DMS53 treated with DMSO at 0.1 percent for 48 hours (cell line): ENCODE data around the gene FXYD6.

Experiments
- DNase-seq: peaks from one replicate; lab custom pipeline; 2025; ENCODE audit not compliant: unreplicated experiment; lab: John Stamatoyannopoulos, UW

FXYD6 gene

DNA sequence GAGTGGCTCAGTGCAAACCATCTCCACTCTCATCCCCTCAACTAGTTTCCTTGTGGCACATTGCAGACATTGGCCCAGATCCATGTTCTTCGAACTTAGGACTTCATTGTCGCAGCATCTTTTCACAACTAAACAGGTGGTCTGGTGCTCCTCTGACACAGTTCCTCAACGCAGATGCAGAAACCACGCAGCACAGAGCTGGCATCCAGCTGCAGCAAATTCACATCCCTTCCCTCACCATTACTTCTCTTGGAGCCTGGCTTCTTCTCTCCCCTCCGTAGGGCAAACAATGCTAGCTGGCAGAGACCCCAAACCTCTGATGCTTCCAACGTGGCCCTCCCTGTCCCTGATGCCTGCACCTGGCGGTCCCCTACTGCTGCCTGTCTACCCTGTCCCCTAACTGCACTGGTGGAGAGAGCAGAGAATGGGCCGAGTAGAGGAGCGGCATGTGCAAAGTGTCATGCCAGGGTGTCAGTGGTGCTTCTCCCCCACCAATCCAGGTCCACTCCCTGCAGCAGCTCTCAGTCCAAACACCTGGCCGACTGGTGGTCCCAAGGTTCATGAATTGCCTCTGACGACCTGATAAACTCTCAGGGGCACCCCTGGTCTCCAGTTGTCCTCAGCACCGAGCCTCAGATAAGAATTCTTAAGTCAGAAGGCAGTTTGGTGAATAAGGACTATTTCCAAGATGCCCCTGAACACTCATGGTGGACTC is 34.6 kb upstream of the FXYD6 start:
- DNase-seq, result no peak

DNA sequence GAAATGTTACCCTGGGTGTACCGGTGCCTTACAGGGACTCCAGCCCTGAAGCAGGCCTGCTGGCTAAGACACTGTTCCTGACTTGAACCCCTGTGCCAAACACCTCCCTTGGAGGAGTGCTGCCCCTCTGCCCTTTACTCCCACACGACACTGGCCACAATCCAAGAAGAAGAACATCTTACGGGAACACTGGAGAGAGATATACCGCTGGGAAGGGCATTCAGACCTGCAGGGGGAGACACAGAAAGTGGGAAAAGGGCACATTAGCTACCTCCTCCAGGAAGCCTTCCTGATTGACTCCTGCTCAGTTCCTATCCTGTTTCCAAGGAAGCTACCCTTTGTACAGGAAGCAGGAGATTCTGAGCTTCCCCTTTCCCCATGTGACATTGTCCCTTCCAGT is 34.1 kb upstream of the FXYD6 start:
- DNase-seq, result no peak

DNA sequence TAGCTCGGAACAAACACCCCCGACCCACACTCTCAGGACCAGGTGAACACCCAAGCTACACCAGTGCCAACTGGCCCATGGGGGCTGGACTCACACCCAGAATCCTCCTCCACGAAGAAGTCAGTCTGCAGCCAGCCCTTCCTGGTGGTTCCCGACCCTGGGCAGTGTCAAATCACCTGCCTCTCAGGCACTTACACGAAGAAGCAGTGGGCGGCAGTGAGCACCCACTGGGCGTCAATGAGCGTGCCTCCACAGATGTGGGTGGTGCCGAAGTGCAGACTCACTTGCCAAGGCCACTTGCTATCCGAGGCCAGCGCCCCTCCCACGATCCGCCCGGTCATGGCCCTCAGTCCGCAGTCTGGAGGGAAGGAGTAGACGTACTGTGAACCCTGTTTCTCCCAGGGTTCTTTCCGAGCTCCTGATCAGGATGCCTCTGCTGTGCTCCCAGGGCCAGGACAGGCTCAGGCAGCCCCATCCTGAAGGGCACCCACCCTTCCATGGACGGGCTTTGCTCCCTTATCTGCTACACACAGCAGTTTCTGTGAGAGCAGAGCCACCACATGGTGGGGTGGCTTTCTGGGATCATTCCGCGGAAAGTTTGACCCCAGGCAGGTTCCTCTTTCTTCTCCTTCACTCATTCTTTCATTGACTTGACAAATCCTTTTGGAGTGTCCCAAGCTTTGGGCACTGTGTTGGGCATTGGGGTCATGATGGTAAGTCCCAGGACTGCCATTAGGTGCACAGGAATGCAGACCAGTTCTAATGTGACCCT is 33.3 kb upstream of the FXYD6 start:
- DNase-seq, result no peak

DNA sequence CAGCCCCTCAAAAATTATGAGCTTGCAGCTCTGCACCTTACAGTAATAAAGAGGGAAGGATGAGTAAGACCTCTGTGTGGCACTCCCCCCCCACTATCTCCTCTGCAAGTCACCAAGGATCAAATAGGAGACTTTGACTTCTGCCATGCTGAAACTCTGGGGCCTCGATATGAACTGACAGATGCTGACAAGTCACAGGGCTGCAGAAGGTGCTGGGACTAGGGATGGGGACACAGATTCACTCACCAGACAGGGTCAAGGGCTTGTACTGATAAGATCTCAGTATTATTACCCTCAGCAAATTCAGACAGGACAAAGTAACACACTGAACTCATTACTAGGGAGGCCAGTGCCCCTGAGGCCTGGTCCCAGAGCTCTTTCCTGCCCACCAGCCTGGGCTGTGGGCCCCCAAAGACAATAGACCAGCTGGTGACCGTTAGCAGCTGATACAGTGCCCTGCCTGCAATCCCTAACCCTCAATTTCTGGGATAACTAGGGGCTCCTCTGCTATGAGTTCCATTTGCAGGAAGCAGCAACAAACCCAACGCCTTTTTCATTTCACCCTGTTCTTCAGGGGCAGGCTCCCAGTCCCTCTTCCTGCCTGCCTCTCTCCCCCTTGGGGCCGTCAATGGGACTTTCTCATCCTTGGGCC is 32.6 kb upstream of the FXYD6 start:
- no peak for DNase-seq

DNA sequence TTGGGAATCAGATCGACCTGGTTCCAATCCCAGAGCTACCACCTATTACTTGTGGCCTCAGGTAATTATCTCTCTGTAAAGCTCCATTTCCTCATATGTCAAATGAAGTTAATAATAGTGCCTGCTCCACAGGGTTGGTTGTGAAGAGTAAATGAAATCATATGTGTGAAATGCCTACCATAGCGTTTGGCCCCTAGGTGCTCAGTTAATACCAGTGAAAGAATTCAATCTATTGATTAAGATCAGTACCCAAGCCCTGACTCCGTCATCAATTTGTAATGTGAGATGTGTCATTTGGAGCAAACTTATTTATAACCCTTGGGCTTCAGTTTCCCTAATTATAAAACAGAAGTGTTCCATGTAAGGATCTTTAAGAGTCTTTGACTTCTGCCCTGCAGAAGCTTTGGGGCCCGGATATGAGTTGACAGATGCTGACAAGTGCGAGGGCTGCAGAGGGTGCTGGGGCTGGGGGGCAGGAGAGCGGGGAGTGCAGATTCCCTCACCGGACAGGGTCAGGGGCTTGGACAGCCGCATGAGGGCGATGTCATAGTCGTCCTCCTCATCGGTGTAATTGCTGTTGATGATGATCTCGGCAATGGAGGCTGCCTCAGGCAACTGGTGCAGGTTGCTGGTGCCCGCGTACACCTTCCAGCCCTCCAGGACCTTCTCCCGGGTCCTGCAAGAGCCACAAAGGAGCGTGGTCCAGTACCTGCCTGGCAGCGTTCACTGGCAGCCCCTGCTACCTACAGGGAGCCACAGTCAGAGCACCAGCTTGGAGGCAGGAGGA is 31.8 kb upstream of the FXYD6 start:
- DNase-seq, result no peak

DNA sequence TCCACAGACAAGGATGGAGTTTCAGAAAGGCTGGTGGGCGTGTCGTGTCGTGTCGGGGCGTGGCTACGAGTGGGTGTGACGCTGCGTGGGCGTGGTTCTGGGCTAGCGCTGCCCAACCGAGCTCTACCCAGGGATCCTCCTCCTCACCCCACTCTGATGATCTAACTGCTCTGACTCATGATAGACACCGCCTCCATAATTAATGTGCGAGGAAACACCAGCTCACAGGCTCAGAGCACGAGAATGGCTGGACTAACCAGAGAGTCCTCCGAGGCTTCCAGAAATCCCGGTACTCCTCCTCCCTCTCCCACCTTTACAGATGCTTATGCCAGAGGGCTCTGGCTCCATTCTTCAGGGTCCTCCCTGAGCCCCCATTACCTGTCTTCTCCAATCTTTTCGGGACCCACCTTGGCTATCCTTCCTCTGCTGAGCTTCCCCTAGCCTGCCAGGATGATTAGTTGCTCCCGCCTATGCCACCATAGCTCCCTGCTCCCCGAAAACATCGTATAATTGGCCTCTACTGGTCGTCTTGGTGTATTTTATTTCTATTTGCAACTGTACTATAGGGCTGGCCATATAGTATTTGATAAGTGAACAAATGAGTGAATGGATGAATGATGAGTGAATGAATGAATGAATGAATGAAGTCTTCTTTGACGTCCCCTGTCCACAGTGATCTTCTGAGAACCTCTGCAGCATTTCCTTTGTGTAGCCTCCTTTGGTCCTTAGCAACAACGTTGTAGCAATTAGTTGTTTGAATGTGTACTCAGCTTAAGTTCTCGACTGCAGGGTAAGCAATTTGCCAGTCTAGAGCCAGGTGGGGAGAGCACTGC is 31.0 kb upstream of the FXYD6 start:
- DNase-seq, result peak; percentile 55

DNA sequence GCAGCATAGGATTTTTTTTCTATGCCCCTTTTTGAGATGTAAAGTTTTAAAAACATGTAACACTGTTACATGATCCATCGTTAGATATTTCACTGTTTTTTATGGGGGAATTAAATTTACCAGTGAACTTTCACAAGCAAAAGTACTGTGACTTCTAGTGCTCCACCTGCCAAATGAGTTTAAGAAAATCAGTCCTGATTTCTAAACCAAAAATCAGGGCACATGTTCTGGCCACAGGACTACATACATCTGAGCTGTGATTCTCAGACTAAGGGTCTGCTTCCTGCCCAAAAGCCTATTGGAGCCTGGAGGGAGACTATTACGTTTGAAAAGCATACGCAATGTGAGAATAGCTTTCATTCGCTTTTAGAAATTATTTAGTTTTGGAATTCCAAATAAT is 30.3 kb upstream of the FXYD6 start:
- no peak for DNase-seq

DNA sequence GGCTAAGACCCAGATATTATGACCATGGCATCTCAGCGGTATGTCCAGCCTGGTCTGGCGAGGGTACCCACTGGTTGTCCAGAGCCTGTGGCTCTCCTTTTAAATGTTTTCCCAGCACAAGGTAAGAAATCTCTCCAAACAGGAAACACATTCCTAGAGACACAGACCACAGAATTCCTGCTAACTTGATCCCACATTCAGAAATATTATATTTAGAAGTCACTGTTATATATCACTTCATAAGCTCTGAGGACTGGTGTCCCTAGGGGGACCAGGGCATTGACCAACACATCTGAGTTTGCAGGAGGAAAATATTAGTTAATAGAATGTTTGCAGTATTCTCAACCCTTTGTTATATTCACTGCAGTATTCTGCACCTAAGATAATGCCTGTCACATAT is 29.7 kb upstream of the FXYD6 start:
- no peak for DNase-seq

DNA sequence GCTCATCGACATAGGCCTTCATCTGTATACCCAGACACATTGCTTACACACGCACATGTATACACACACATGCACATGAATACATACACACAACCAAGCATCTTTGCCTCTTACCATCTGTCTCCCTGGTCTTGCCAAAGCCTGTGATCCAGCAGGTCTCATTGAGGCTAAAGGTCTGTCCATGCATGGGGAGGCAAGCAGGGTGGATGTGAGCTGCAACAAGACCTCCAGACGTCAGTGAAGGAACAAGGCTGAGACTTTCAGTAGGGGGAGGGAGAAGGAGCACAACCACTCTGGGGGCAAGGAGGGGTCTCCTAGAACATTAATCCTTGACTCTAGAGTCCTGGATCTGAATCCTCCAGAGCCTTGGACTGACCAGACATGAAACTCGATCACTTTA is 29.1 kb upstream of the FXYD6 start:
- DNase-seq, result no peak

DNA sequence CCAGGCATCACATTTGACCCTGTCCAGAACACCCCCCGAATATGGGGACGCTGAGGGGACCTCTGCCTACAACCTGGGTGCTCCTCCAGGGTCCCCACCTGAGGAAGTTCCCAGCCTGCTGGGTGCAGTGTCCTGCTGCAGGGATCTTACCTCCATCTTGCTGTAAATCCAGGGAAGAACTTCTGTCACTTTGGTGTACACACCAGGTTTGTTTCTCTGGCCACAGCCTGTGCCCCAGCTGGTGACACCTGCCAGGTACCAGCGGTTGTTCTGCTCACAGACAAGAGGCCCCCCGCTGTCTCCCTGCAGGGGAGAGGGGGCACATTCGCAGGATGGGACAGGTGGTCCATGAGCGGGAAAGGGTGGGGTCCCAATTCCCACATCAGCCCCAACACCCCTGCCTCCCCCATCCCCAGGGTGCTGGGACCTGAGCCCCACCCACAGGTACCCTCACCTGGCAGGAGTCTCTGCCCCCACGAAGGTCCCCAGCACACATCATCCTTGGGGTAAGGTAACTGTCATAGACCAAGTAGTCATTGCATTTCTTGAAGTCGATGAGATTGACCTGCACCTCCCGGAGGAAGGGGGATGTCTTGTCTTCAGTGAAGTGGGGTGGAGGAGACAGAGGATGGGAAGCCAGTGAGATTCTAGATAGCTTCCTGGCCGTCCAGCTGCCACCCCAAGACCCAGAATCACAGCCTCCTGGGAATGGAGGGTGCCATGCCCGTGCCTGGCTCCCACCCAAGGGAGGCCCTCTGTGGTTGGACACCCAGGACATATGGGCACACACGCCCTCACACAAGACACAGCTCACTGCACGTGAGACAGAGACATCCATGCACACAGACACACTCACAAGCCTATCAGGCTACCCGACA is 27.3 kb upstream of the FXYD6 start:
- DNase-seq, result no peak

DNA sequence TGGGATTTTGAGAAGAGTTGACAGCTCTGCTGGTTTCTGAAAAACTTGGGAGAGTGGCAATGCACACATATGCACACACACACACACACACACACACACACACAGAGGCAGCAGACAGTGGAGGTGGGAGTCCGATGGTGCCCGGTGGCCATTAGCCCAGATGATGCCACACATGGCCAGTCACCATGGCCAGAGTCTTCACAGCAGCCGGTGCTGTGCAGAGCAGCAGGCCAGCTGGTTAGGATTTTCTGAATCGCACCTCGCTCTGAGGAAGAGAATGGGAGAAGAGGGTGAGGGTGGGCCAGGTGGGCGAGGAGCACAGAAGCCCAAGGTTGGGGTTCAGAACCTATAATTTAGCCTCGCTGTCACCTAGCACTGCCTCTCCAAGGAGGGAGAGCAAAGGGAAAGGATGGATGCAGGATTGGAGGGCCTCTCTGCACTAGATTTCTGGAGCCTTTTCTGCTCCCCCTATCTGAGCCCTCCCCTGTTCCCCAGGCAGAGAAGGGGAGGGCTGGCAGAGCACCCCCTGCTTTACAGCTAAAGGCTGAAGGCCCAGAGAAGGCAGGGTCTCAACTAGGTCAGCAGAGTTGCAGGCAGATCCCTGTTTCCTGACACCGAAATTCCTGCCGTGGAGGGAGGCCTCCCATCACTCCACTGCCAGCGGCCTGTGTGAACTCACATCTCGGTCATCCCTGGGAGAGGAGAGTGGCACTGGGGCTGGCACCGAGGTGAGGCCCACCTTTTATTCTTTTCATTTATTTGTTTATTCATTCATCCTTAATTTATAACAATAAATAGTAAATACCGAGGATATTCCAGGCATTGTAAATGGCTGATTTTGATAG is 25.8 kb upstream of the FXYD6 start:
- DNase-seq, result no peak

DNA sequence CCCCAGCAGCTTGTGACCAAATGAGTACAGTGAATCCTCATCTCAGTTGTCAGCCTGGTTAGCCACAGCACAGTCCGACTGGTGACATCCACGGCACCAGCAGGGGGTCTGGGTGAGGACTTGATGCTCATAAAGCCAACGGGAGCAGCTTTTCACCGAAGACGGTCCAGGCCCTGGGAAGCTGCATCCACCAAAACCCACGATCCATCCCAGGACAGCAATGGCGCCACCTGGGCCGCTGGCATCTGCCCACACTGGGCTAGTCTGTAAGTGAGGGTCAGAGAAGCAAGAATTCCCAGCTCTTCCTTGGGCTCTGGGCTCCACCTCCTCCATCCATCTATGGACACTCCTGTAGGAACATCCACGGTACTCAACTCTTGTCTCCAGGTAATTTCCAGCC is 25.1 kb upstream of the FXYD6 start:
- DNase-seq, result no peak

DNA sequence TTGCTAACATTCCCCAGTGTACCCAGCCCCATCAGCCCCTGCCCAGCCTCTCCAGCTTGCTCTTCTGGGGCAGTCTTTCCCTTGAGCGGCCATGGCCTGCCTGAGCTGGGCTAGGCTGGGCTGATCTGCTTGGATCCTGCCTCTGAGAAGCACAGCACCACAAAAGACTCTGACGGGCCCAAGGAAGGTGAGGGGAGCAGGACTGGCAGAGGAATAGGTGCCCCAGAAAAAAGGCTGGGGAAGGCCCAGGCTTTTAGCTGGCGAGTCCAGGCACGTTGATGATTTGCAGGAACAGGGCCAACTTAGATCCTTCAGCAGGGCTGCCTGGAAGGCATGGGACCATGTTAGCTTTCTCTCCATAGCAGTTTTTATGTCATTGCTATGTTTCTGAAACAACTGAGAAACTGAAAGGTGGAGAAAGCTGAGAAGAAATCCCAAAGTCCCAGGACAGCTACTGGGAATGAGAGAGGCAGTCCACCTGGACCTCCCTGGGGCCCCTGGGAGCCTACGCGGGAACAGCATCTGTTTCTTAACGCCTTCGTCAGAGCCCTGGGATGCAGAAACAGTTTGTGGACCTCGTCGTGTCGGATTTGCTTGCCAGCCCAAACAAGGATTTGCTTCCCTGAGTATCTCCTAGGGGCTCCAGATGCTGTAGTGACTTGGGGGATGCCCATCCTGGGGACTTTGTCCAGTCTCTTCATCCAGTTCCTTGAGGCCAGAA is 24.4 kb upstream of the FXYD6 start:
- DNase-seq, result no peak

DNA sequence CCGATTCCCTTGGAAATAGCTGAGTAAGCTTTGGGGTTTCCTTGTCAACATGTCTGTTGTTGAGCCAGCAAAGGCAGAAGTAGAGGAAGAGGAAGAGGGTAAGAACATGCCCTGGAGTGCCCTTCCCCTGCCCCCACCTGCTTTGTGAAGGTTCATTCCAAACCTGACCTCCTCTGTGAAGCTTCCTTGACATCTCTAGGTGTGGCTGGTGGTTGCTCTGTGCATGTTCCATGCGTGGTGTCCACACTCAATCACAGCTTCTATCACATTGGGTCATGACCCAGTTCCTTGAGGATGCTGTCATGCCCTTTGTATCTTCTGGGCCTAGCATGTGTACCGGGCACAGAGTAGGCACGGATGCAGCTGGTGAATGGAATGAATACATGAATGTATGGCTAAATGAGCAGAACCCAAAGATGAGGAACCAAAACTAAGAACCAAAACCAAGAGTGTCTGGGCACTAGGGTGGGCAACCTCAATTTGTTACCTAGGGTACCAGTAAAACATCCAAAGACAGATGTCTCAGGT is 23.7 kb upstream of the FXYD6 start:
- DNase-seq, result no peak

DNA sequence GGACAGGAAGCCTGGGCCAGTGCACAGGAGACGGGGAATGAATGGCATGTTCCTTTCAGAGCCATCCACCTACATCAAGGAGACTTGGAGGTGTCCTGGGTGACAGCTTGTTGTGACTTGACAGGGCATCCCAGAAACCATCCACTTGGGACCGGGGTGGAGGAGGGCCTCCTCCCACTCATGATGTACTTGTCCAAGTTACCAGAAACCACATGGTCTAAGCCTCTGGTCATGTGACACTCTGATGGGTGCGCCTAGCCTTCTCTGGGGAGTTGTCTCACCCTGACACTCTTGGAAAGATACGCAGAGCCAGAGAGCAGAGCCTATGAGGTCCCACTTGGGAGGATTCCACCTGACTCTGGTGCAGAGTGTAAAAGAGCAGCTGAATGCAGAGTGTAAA is 21.6 kb upstream of the FXYD6 start:
- DNase-seq, result no peak

DNA sequence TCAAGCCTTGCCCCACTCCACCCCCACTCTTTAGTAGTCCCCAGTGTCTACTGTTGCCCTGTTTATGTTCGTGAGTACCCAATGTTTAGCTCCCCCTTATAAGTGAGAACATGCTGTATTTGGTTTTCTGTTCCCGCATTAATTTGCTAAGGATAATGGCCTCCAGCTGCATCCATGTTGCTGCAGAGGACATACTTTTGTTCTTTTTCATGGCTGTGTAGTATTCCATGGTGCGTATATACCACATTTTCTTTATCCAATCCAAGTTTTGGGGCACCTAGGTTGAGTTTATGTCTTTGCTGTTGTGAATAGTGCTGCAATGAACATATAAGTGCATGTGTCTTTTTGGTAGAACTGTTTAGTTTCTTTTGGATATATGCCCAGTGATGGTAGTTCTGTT is 16.2 kb upstream of the FXYD6 start:
- no peak for DNase-seq

DNA sequence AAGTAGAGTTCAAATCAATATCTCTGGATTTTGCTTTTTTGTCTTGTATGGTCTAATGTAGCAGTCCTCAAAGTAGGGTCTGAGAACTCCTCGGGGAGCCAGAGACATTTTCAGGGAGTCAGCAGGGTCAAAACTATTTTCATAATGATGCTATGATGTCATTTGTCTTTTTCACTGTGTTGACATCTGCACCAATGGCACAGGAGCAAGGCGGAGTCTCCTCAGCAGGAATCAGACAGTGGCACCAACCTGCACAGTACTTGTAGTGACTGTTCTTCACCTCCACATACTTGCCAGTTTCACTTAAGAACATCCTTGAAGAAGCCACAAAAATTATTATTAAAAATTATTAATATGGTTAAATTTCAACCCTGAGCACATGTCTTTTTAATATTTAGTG is 14.9 kb upstream of the FXYD6 start:
- no peak for DNase-seq

DNA sequence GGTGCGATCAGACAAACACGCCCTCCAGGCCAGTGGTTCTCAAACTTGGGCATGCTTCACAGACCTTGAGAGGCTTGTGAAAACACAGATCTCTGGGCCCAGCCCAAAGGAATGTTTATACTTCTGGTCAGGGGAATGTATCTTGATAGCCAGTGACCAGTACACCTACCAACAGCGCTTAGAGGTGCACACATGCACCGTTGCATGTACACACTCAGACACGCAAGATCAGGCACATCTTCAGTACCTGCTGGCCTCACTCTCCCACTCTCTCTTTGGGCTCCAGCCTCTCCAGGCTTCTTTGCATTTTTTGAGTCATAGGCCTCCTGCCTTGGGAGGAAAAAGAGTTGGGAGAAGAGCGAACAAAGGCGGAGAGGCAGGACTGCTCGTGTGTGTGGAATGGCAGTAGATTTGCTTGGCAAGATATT is 11.7 kb upstream of the FXYD6 start:
- DNase-seq, result no peak
